PC-3 (cell line): ENCODE data around the gene LOXHD1. TPM values are rescaled to one million over a fixed set of nuclear protein-coding genes. Genes with fewer than 3 reads are reported as not detected.

Source experiments
- ATAC-seq: fragments of 200-7000 bp; cut with Tn5 transposase; 2 replicates; pipeline ENCODE4 v1.9.1; 2020; ENCODE audit warnings: mild to moderate bottlenecking, moderate library complexity
- BruUV-seq: library from RNA; stranded (reverse); fragments of 400-500 nt; replicated peaks from 2 replicates; lab custom pipeline; 2021; lab: Mats Ljungman, UMichigan
- CTCF ChIA-PET: fragments of 300-600 bp; sonication (Branson Sonifier 250); formaldehyde crosslinking; loops from one replicate; lab custom pipeline; 2022; ENCODE audit warnings: antibody characterized with exemption; lab: Charles Lee
- POLR2A ChIA-PET: fragments of 300-600 bp; sonication (Branson Sonifier 250); formaldehyde crosslinking; loops from one replicate; lab custom pipeline; 2022; ENCODE audit warnings: antibody characterized with exemption; ENCODE audit not compliant: unreplicated experiment; lab: Charles Lee
- DNase-seq: peaks from one replicate; pipeline ENCODE4 v3.0.0-alpha.2; 2015
- H2AFZ ChIP-seq: fragments of 300-600 bp; sonication (generic); 2 replicates; pipeline ENCODE4 v1.6.0; 2016; ENCODE audit warnings: antibody characterized with exemption, low read length
- H3F3A ChIP-seq: fragments of 300-600 bp; sonication (generic); one replicate; pipeline ENCODE4 v1.6.0; 2017; ENCODE audit warnings: antibody characterized with exemption, low read length, control low read depth, mild to moderate bottlenecking; ENCODE audit not compliant: unreplicated experiment
- H3K27ac ChIP-seq: fragments of 300-600 bp; sonication (generic); 2 replicates; pipeline ENCODE4 v1.5.1; 2016; ENCODE audit warnings: mild to moderate bottlenecking, low read length
- H3K27me3 ChIP-seq: fragments of 300-600 bp; sonication (generic); 2 replicates; pipeline ENCODE4 v1.6.1; 2016; ENCODE audit warnings: low read length, mixed read lengths
- H3K36me3 ChIP-seq: fragments of 300-600 bp; sonication (generic); 2 replicates; pipeline ENCODE4 v1.6.1; 2016; ENCODE audit warnings: low read depth, mixed run types, low read length, mixed read lengths
- H3K4me1 ChIP-seq: fragments of 300-600 bp; sonication (generic); 2 replicates; pipeline ENCODE4 v1.5.1; 2016; ENCODE audit warnings: low read length; ENCODE audit not compliant: insufficient read depth
- H3K4me2 ChIP-seq: fragments of 300-600 bp; sonication (generic); 2 replicates; pipeline ENCODE4 v1.6.0; 2016; ENCODE audit warnings: low read length
- H3K4me3 ChIP-seq: fragments of 300-600 bp; sonication (generic); 2 replicates; pipeline ENCODE4 v1.5.1; 2016; ENCODE audit warnings: mild to moderate bottlenecking, low read length, mixed read lengths
- H3K79me2 ChIP-seq: fragments of 300-600 bp; sonication (generic); 2 replicates; pipeline ENCODE4 v1.6.1; 2017; ENCODE audit warnings: low read length, mixed read lengths
- H3K9ac ChIP-seq: fragments of 300-600 bp; sonication (generic); 2 replicates; pipeline ENCODE4 v1.6.0; 2016; ENCODE audit warnings: mild to moderate bottlenecking, low read length
- H3K9me2 ChIP-seq: fragments of 300-600 bp; sonication (generic); replicated peaks from 2 replicates; pipeline ENCODE4 v1.6.1; 2016; ENCODE audit warnings: mixed run types, low read length, mixed read lengths
- H3K9me3 ChIP-seq: fragments of 300-600 bp; sonication (generic); 2 replicates; pipeline ENCODE4 v1.6.1; 2016; ENCODE audit warnings: low read length, mixed read lengths
- H4K20me1 ChIP-seq: fragments of 300-600 bp; sonication (generic); 2 replicates; pipeline ENCODE4 v1.6.1; 2016; ENCODE audit warnings: low read length, mixed read lengths
- EZH2 ChIP-seq: fragments of 300-600 bp; sonication (generic); IDR thresholded peaks from one replicate; pipeline ENCODE4 v1.6.1; 2017; ENCODE audit warnings: antibody characterized with exemption, mild to moderate bottlenecking, low read length; ENCODE audit not compliant: unreplicated experiment
- EZH2phosphoT487 ChIP-seq: fragments of 300-600 bp; sonication (generic); IDR thresholded peaks from 2 replicates; pipeline ENCODE4 v1.6.1; 2018; ENCODE audit warnings: mild to moderate bottlenecking, antibody characterized with exemption, low read length, borderline replicate concordance
- intact Hi-C: fragments of 100-400 bp; cut with micrococcal nuclease; formaldehyde crosslinking; loops from 2 replicates; pipeline ENCODE4 v1.9.0; 2023
- total RNA-seq: library from RNA; depleted of rRNA; stranded (reverse); fragments of >200 nt; gene quantifications from 2 replicates; pipeline ENCODE4 v1.2.3, GENCODE V29; 2014
- TF ChIP-seq, protein P1 (sequence below): fragments of 300-600 bp; sonication (generic); conservative IDR thresholded peaks from 2 replicates; pipeline ENCODE4 v1.5.1; 2017; ENCODE audit warnings: antibody characterized with exemption, low read depth, mild to moderate bottlenecking, low read length

The LOXHD1 gene
- total RNA-seq, 1 experiment from 2014 or later: not detected

DNA sequence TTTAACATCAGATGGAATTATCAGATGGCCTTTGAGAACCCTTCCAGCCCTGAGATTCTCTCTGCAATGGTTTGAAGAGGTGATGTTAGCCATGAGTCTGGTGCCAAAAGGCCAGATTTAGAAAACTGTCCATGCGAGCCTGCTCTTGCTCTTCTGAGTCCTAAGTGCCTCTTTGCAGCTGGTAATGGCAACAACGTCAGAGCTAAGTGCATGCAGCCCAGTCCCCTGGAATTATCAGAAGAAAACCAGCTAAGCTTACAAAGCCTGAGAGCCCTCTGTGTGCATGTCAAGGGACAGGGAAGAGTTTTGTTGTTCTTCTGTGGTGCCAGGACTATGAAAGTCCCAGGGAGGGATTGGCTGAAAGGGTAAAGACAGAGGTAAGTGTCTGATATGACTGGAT is 89.8 kb downstream of the LOXHD1 start:
- BruUV-seq: no TSS peak
- POLR2A ChIA-PET: no interaction called here
- no peaks in the 10 kb centered on the region for H3F3A ChIP-seq
- no peak for ATAC-seq
- no peak overlapping the region for H3K27ac ChIP-seq
- H2AFZ ChIP-seq: no peak overlapping the region
- H3K9ac ChIP-seq: no peak overlapping the region
- H3K79me2 ChIP-seq: no peaks in the 10 kb centered on the region
- H3K27me3 ChIP-seq: no peaks in the 10 kb centered on the region
- no peaks in the 10 kb centered on the region for H4K20me1 ChIP-seq
- H3K4me1 ChIP-seq: no peaks in the 10 kb centered on the region
- no peak for DNase-seq
- H3K9me3 ChIP-seq: no peaks in the 10 kb centered on the region
- TF ChIP-seq EZH2 (no peak), EZH2phosphoT487 (no peak)
- TF ChIP-seq, protein P1, sequence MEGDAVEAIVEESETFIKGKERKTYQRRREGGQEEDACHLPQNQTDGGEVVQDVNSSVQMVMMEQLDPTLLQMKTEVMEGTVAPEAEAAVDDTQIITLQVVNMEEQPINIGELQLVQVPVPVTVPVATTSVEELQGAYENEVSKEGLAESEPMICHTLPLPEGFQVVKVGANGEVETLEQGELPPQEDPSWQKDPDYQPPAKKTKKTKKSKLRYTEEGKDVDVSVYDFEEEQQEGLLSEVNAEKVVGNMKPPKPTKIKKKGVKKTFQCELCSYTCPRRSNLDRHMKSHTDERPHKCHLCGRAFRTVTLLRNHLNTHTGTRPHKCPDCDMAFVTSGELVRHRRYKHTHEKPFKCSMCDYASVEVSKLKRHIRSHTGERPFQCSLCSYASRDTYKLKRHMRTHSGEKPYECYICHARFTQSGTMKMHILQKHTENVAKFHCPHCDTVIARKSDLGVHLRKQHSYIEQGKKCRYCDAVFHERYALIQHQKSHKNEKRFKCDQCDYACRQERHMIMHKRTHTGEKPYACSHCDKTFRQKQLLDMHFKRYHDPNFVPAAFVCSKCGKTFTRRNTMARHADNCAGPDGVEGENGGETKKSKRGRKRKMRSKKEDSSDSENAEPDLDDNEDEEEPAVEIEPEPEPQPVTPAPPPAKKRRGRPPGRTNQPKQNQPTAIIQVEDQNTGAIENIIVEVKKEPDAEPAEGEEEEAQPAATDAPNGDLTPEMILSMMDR: no peak
- intact Hi-C loops: no loop called here
- H3K4me3 ChIP-seq: no peak overlapping the region
- CTCF ChIA-PET: no interaction called here
- H3K9me2 ChIP-seq: no peaks in the 10 kb centered on the region
- no peaks in the 10 kb centered on the region for H3K36me3 ChIP-seq
- no peak overlapping the region for H3K4me2 ChIP-seq

DNA sequence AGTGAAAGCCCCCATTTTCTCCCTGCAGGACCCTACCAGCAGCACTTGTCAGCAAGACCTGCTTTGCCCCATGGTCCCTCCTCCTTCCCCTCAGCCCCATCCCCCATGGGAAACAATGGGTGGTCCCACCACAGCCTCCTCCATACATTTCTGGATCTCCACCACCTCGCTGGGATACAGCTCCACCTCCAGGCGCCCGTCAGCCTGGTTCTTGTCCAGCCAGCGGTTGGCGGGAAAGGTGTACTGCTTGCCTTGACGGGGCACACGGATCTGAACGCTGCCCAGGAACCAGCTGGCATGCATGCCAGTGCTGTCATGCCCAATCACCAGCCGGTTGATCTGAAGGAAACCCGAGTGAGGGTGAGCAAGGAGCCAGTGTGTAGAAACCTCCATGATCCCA is 90.9 kb downstream of the LOXHD1 start:
- H3K4me2 ChIP-seq: no peak overlapping the region
- H3K9me2 ChIP-seq: no peaks in the 10 kb centered on the region
- ChIA-PET POLR2A (no interaction called here), CTCF (no interaction called here)
- H2AFZ ChIP-seq: no peak overlapping the region
- H3K4me3 ChIP-seq: no peak overlapping the region
- BruUV-seq: no TSS peak
- H3K79me2 ChIP-seq: no peaks in the 10 kb centered on the region
- no peaks in the 10 kb centered on the region for H4K20me1 ChIP-seq
- no peak for DNase-seq
- no peak overlapping the region for H3K9ac ChIP-seq
- H3F3A ChIP-seq: no peaks in the 10 kb centered on the region
- ATAC-seq: no peak
- H3K36me3 ChIP-seq: no peaks in the 10 kb centered on the region
- H3K9me3 ChIP-seq: no peaks in the 10 kb centered on the region
- H3K27me3 ChIP-seq: no peaks in the 10 kb centered on the region
- intact Hi-C loops: no loop called here
- TF ChIP-seq EZH2phosphoT487 (no peak), EZH2 (no peak)
- TF ChIP-seq, protein P1: no peak
- H3K4me1 ChIP-seq: no peaks in the 10 kb centered on the region
- no peak overlapping the region for H3K27ac ChIP-seq

DNA sequence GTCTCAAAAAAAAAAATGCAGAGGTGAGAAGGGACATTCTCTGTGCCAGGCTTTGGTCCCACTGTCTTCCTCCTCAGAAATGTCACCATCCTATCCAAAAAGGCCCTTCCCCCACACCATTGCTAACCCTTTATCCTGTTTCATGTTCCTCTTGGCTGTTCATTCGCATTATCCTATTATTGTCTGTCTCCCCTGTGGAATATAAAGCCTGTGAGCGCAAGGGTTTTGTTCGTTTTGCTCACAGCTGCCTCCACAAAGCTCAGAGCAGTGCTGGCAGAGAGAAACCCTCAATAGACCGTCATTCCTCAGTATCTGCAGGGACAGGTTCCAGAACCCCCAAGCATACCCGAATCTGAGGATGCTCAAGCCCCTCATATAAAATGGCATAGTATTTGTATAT is 91.8 kb downstream of the LOXHD1 start:
- Histone ChIP-seq H3K4me2 (no peak overlapping the region), H3F3A (no peaks in the 10 kb centered on the region), H3K9me2 (no peaks in the 10 kb centered on the region), H3K27me3 (no peaks in the 10 kb centered on the region), H3K9me3 (no peaks in the 10 kb centered on the region), H3K9ac (no peak overlapping the region), H4K20me1 (no peaks in the 10 kb centered on the region), H3K79me2 (no peaks in the 10 kb centered on the region), H3K27ac (no peak overlapping the region), H3K4me1 (no peaks in the 10 kb centered on the region), H2AFZ (no peak overlapping the region), H3K4me3 (no peak overlapping the region), H3K36me3 (no peaks in the 10 kb centered on the region)
- TF ChIP-seq EZH2phosphoT487 (no peak), EZH2 (no peak)
- TF ChIP-seq, protein P1: no peak
- intact Hi-C loops: no loop called here
- no TSS peak for BruUV-seq
- ATAC-seq (no peak), DNase-seq (no peak)
- ChIA-PET CTCF (no interaction called here), POLR2A (no interaction called here)
